ENCODE results near the gene TICRR. TPM values are rescaled to one million over a fixed set of nuclear protein-coding genes. Genes with fewer than 3 reads are reported as not detected.

TICRR gene, protein sequence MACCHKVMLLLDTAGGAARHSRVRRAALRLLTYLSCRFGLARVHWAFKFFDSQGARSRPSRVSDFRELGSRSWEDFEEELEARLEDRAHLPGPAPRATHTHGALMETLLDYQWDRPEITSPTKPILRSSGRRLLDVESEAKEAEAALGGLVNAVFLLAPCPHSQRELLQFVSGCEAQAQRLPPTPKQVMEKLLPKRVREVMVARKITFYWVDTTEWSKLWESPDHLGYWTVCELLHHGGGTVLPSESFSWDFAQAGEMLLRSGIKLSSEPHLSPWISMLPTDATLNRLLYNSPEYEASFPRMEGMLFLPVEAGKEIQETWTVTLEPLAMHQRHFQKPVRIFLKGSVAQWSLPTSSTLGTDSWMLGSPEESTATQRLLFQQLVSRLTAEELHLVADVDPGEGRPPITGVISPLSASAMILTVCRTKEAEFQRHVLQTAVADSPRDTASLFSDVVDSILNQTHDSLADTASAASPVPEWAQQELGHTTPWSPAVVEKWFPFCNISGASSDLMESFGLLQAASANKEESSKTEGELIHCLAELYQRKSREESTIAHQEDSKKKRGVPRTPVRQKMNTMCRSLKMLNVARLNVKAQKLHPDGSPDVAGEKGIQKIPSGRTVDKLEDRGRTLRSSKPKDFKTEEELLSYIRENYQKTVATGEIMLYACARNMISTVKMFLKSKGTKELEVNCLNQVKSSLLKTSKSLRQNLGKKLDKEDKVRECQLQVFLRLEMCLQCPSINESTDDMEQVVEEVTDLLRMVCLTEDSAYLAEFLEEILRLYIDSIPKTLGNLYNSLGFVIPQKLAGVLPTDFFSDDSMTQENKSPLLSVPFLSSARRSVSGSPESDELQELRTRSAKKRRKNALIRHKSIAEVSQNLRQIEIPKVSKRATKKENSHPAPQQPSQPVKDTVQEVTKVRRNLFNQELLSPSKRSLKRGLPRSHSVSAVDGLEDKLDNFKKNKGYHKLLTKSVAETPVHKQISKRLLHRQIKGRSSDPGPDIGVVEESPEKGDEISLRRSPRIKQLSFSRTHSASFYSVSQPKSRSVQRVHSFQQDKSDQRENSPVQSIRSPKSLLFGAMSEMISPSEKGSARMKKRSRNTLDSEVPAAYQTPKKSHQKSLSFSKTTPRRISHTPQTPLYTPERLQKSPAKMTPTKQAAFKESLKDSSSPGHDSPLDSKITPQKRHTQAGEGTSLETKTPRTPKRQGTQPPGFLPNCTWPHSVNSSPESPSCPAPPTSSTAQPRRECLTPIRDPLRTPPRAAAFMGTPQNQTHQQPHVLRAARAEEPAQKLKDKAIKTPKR (N-terminal part only)
- under 1 TPM in 3 of 4 donors, not detected in 1; under 0.01 to 0.29 (median 0.06) TPM for total RNA-seq

DNA sequence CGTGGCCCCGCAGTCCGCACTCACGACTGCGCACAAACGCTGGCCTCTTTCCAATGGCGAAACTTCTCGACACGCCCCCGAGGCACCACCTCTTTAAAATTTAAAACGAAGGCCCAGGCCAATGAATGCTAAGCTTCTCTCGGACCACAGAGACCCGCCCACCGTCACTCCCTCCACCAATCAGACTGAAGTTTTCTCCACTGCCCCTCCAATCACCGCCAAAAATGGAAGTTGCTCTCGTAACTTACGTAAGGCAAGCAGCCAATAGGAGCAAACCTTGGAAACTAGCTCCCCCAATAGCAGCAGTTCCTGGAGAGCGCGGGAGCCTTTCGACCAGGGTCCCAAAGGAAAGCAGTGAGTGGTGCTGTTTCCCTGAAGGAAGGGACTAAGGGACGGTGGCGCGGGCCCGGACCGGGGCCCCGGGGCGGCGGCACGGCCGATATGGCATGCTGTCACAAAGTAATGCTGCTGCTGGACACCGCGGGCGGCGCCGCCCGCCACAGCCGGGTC is at the start of gene TICRR:
Gene TICRR, plus strand, starts transcription at position 324 of the 510 bp plus-strand sequence. Its CDS starts 118 bp downstream, at position 442.
- H3K4me1 ChIP-seq = peaks cover 9 to 16% (median 10%) of the 10 kb centered on the region in 4 donors
- WGBS = 0% methylated on average over 24 of the region's 37 CpGs
- peak within 1 kb of the TSS; percentile 67 to 90 (median 76) for H3K4me3 ChIP-seq
- H3K27ac ChIP-seq (replicated peaks in 1 of 4) = peak within 1 kb of the TSS in 1 of 4 donors; percentile 26
- intact Hi-C loops (cut with DNase I) = no loop called here
- TF ChIP-seq POLR2AphosphoS5 (IDR thresholded peaks at IDR 0.05) (peak; percentile 35 to 77), EP300 (IDR thresholded peaks at IDR 0.05) (no peak)
- TF ChIP-seq, protein P1, sequence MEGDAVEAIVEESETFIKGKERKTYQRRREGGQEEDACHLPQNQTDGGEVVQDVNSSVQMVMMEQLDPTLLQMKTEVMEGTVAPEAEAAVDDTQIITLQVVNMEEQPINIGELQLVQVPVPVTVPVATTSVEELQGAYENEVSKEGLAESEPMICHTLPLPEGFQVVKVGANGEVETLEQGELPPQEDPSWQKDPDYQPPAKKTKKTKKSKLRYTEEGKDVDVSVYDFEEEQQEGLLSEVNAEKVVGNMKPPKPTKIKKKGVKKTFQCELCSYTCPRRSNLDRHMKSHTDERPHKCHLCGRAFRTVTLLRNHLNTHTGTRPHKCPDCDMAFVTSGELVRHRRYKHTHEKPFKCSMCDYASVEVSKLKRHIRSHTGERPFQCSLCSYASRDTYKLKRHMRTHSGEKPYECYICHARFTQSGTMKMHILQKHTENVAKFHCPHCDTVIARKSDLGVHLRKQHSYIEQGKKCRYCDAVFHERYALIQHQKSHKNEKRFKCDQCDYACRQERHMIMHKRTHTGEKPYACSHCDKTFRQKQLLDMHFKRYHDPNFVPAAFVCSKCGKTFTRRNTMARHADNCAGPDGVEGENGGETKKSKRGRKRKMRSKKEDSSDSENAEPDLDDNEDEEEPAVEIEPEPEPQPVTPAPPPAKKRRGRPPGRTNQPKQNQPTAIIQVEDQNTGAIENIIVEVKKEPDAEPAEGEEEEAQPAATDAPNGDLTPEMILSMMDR (IDR thresholded peaks at IDR 0.05) = no peak
- H3K27me3 ChIP-seq = peaks cover 0 to 15% (median 0%) of the 10 kb centered on the region in 4 donors
- DNase-seq (ENCODE audit: extremely low spot score) = peak; percentile 99
- no peaks in the 10 kb centered on the region for H3K9me3 ChIP-seq
- H3K36me3 ChIP-seq = no peaks in the 10 kb centered on the region

DNA sequence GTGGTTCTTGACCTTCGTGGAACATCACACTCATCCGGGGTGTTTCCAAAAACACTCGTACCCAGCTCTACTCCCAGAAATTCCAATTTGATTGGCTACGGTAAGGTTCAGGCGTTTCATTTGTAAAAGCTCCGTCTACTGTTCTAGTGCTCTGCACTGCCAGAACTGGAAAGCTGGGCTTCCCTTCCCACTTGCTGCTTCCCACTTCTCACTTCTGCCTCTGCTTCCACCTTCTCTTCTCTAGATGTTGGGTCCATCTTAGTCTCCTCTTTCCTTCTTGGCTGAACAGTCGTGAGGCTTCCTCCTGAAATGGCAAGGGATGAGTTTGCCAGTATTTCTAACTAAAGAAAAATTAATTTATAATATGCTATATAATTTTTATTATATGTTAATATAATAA is 49.1 kb upstream of the TICRR start:
- Histone ChIP-seq H3K27ac (replicated peaks in 1 of 4) (no peak overlapping the region), H3K4me3 (no peak overlapping the region), H3K9me3 (peaks cover 0 to 1% (median under 1%) of the 10 kb centered on the region in 4 donors), H3K36me3 (no peaks in the 10 kb centered on the region), H3K27me3 (peaks cover 0 to 18% (median 0%) of the 10 kb centered on the region in 4 donors), H3K4me1 (no peaks in the 10 kb centered on the region)
- TF ChIP-seq POLR2A (IDR thresholded peaks at IDR 0.05; ENCODE audit: low read depth) = no peak
- no peak for TF ChIP-seq POLR2AphosphoS5 (IDR thresholded peaks at IDR 0.05)
- peak; percentile 60 for DNase-seq (ENCODE audit: extremely low spot score)
- WGBS = 87% methylated on average over 7 of the region's 7 CpGs
- intact Hi-C loops (cut with DNase I) = no loop called here

DNA sequence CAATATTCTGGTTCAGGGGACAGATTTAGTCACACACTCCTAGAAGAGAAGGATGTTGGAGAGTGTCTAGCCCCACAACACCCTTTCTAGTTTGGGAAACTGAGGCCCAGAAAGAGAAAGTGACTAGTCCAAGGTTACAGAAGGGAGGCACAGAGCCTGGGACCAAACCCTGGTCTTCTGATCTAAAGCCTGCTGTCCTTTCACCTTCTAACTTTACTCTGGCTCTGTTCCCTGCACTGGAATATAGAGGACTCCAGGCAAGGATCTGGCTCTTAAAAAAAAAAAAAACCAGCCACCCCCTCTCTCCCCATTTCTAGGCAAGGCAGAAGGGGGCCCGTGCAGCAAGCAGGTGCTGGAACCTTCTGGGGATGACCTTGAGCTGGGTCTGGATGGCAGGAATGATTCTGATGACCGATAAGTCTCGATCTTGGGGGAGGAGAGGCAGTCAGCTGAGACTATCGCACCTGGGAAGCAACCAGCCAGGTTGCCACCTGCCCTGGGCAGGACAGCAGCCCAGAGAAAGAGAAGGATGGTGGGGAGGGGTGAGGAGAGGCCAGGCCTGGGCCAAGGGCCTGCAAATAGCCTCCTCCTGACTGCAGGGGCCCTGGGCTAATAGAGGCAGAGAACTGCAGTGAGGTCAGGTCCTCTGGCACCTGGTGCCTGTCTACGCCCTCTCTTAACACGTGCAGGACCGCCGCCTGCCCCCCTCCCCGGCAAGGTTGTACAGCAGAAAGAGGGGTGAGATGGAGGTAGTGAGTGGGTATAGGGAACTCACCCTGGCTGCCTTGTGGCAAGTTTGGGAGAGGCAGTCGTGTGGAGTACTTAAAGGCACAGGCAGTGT is 48.4 kb upstream of the TICRR start:
- intact Hi-C loops (cut with DNase I) = no loop called here
- no peak overlapping the region for H3K27ac ChIP-seq (replicated peaks in 1 of 4)
- no peak overlapping the region for H3K4me3 ChIP-seq
- 70% methylated on average over 10 of the region's 10 CpGs for WGBS
- TF ChIP-seq EP300 (IDR thresholded peaks at IDR 0.05) (no peak), POLR2A (IDR thresholded peaks at IDR 0.05; ENCODE audit: low read depth) (no peak), POLR2AphosphoS5 (IDR thresholded peaks at IDR 0.05) (no peak)
- TF ChIP-seq, protein P1 (IDR thresholded peaks at IDR 0.05) = no peak
- H3K9me3 ChIP-seq = no peaks in the 10 kb centered on the region
- peaks cover 0 to 17% (median 0%) of the 10 kb centered on the region in 4 donors for H3K27me3 ChIP-seq
- peak; percentile 89 for DNase-seq (ENCODE audit: extremely low spot score)
- H3K36me3 ChIP-seq = no peaks in the 10 kb centered on the region
- H3K4me1 ChIP-seq = no peaks in the 10 kb centered on the region

DNA sequence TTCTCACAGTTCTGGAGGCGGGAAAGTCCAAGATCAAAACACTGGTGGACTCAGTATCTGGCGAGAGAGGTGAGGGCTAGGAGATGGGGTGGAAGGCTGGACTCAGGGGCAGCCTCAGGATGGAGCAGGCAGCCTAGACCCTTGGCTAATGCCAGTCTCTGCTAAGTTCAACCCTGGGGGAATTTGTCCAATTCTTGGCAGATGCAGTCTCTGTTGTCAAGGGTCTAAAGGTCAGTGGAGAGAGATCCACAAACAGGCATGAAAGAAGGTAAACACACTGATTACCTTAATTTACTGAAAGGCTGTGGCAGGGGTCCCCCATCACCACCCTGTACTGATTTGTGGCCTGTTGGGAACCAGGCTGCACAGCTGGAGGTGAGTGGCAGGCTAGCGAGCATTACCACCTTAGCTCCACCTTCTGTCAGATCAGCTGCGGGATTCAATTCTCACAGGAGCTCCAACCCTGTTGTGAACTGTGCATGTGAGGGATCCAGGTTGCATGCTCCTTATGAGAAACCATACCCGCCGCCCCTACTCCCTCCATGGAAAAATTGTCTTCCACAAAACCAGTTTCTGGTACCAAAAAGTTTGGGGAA is 46.4 kb upstream of the TICRR start:
- intact Hi-C loops (cut with DNase I) = no loop called here
- no peaks in the 10 kb centered on the region for H3K27me3 ChIP-seq
- TF ChIP-seq EP300 (IDR thresholded peaks at IDR 0.05) (no peak), POLR2A (IDR thresholded peaks at IDR 0.05; ENCODE audit: low read depth) (no peak), POLR2AphosphoS5 (IDR thresholded peaks at IDR 0.05) (no peak)
- TF ChIP-seq, protein P1 (IDR thresholded peaks at IDR 0.05) = no peak
- no peak overlapping the region for H3K4me3 ChIP-seq
- H3K4me1 ChIP-seq = no peaks in the 10 kb centered on the region
- no peaks in the 10 kb centered on the region for H3K9me3 ChIP-seq
- H3K27ac ChIP-seq (replicated peaks in 1 of 4) = no peak overlapping the region
- peak; percentile 62 for DNase-seq (ENCODE audit: extremely low spot score)
- H3K36me3 ChIP-seq = no peaks in the 10 kb centered on the region
- 80% methylated on average over 6 of the region's 6 CpGs for WGBS

Measured in esophagus muscularis mucosa (tissue), 4 donors.